B cell (primary cell): ENCODE measurements around the gene AUTS2. TPM values are rescaled to one million over a fixed set of nuclear protein-coding genes. Genes with fewer than 3 reads are reported as not detected.

Source experiments
- ATAC-seq: fragments of 200-7000 bp; cut with Tn5 transposase; one replicate; pipeline ENCODE4 v1.10.0; 2021; ENCODE audit warnings: low read depth, mild to moderate bottlenecking, moderate number of reproducible peaks, moderate library complexity
- CTCF ChIA-PET: fragments of 350-600 bp; sonication (Branson Sonifier 250); formaldehyde crosslinking; loops from one replicate; lab custom pipeline; 2021; ENCODE audit warnings: antibody characterized with exemption, inconsistent platforms; lab: Charles Lee
- POLR2A ChIA-PET: fragments of 350-600 bp; sonication (Branson Sonifier 250); formaldehyde crosslinking; loops from one replicate; lab custom pipeline; 2021; ENCODE audit warnings: antibody characterized with exemption; lab: Charles Lee
- DNase-seq: peaks from one replicate; pipeline ENCODE4 v3.0.0; 2013
- H2AFZ ChIP-seq: 2 replicates; pipeline ENCODE4 v1.6.1; 2012; ENCODE audit warnings: mild to moderate bottlenecking, low read depth, low read length; ENCODE audit not compliant: insufficient read depth, poor library complexity, severe bottlenecking
- H3K27ac ChIP-seq, 2 donors: 1 replicate in 1 of 2; 2 replicates in 1 of 2; pipeline ENCODE4 v1.5.1; 2012 to 2013; ENCODE audit warnings: low read length in 2 of 2, mild to moderate bottlenecking in 2 of 2, moderate library complexity in 1 of 2
- H3K27me3 ChIP-seq, 4 experiments: fragments of 200-600 bp in 1 of 4; sonication (generic) in 1 of 4; replicated peaks in 1 of 4; 1 replicate in 2 of 4; 2 replicates in 2 of 4; pipeline versions ENCODE4 v1.6.1 to v1.7.0; 2013 to 2016; ENCODE audit warnings: low read length in 3 of 4, mild to moderate bottlenecking in 2 of 4, mixed read lengths in 1 of 4, moderate library complexity in 1 of 4; ENCODE audit not compliant: insufficient read depth in 4 of 4, control insufficient read depth in 3 of 4; ENCODE audit errors: control extremely low read depth in 1 of 4
- H3K36me3 ChIP-seq, 2 experiments: replicated peaks in 1 of 2; 1 replicate in 1 of 2; 2 replicates in 1 of 2; pipeline versions ENCODE4 v1.6.1 to v1.7.1; 2013; ENCODE audit warnings: low read length in 1 of 2; ENCODE audit not compliant: insufficient read depth in 2 of 2, control insufficient read depth in 1 of 2; ENCODE audit errors: control extremely low read depth in 1 of 2, extremely low read depth in 1 of 2
- H3K4me1 ChIP-seq, 2 donors: fragments of 200-600 bp in 1 of 2; sonication (generic) in 1 of 2; 1 replicate in 1 of 2; 2 replicates in 1 of 2; pipeline versions ENCODE4 v1.5.1 to v1.6.1; 2013 to 2017; ENCODE audit warnings: low read length in 2 of 2; ENCODE audit not compliant: control insufficient read depth in 2 of 2, insufficient read depth in 2 of 2
- H3K4me2 ChIP-seq: replicated peaks from 2 replicates; pipeline ENCODE3; 2012; ENCODE audit warnings: mild to moderate bottlenecking, low read depth, low read length; ENCODE audit not compliant: poor library complexity, severe bottlenecking
- H3K4me3 ChIP-seq, 5 experiments: fragments of 200-600 bp in 1 of 5; sonication (generic) in 1 of 5; 1 replicate in 3 of 5; 2 replicates in 2 of 5; pipeline versions ENCODE4 v1.5.1 to v1.7.0; 2011 to 2016; ENCODE audit warnings: low read length in 4 of 5, mild to moderate bottlenecking in 4 of 5, low read depth in 2 of 5, control low read depth in 1 of 5, moderate library complexity in 1 of 5; ENCODE audit not compliant: insufficient read depth in 1 of 5; ENCODE audit errors: control extremely low read depth in 1 of 5, extremely low read depth in 1 of 5
- H3K79me2 ChIP-seq: fragments of 200-600 bp; sonication (generic); one replicate; pipeline ENCODE4 v1.6.0; 2016; ENCODE audit warnings: low read length; ENCODE audit not compliant: control insufficient read depth, insufficient read depth
- H3K9ac ChIP-seq: fragments of 200-600 bp; sonication (generic); 2 replicates; pipeline ENCODE4 v1.6.1; 2017; ENCODE audit warnings: mild to moderate bottlenecking, low read length, moderate library complexity
- H3K9me3 ChIP-seq, 3 donors: one replicate each; pipeline versions ENCODE4 v1.6.1 to v1.7.1; 2013; ENCODE audit warnings: low read length in 2 of 3; ENCODE audit not compliant: control insufficient read depth in 2 of 3, insufficient read depth in 1 of 3; ENCODE audit errors: control extremely low read depth in 1 of 3
- H4K20me1 ChIP-seq: 2 replicates; pipeline ENCODE4 v1.6.0; 2012; ENCODE audit warnings: mild to moderate bottlenecking, low read length; ENCODE audit not compliant: insufficient read depth, control insufficient read depth, poor library complexity, severe bottlenecking
- H3K27ac Mint-ChIP-seq: one replicate; pipeline ENCODE4 v1.8.0; 2021; ENCODE audit warnings: mixed read lengths
- H3K27me3 Mint-ChIP-seq: one replicate; pipeline ENCODE4 v1.8.0; 2021; ENCODE audit warnings: mixed read lengths
- H3K4me1 Mint-ChIP-seq: one replicate; pipeline ENCODE4 v1.8.0; 2021; ENCODE audit warnings: mixed read lengths
- H3K4me3 Mint-ChIP-seq: one replicate; pipeline ENCODE4 v1.8.0; 2021; ENCODE audit warnings: mixed read lengths
- H3K9me3 Mint-ChIP-seq: one replicate; pipeline ENCODE4 v1.8.0; 2022; ENCODE audit warnings: mixed read lengths; ENCODE audit not compliant: insufficient read depth
- EZH2 ChIP-seq: IDR thresholded peaks from 2 replicates; pipeline ENCODE4 v1.6.1; 2012; ENCODE audit warnings: borderline replicate concordance, low read depth, mild to moderate bottlenecking, moderate library complexity, low read length; ENCODE audit not compliant: insufficient read depth, poor library complexity, severe bottlenecking
- WGBS: methylation state at CpG from one replicate; pipeline ENCODE4 v1.1.5; 2013; ENCODE audit warnings: missing lambda C conversion rate; ENCODE audit not compliant: insufficient coverage; 5-methylcytosine and 5-hydroxymethylcytosine counted together
- intact Hi-C: fragments of 100-400 bp; cut with micrococcal nuclease; formaldehyde crosslinking; loops from one replicate; pipeline ENCODE4 v1.10.0; 2022
- polyA plus RNA-seq: library from polyadenylated mRNA; depleted of rRNA; stranded (reverse); fragments of >200 nt; gene quantifications from 2 replicates; pipeline ENCODE4 v1.2.3, GENCODE V29; 2012
- total RNA-seq, 2 donors: library from RNA; stranded (reverse); fragments of 120-200 nt in 1 of 2; gene quantifications; 1 replicate in 1 of 2; 2 replicates in 1 of 2; pipeline versions ENCODE4 v1.2.3 to v1.2.4, GENCODE V29; 2013 to 2022
- TF ChIP-seq, protein P1 (sequence below): fragments of 200-600 bp; IDR thresholded peaks from one replicate; pipeline ENCODE4 v1.8.0; 2022; ENCODE audit warnings: antibody characterized with exemption, mild to moderate bottlenecking

AUTS2 gene
- total and polyA plus RNA-seq, 2 donors (not counting 1 experiment from before 2014, with no cell fraction given): 22.3 to 35.0 TPM

DNA sequence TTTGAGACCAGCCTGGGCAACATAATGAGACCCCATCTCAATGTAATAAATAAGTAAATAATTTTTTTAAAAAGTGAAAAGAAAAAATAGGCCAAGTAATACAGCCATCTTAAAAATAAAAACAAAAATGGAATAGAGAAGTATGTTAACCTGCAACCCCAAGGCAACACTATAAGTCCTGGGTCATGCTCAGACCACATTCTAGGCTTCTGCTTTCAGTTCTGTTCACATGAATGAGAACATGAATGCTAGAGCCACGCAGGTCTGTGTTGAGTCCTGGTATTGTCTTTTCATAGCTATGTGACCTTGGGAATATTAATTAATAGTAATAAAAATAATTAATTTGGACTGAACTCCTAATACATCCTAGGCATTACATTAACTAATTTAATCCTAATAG, 284.0 kb downstream of the AUTS2 start:
- H3K36me3 ChIP-seq: no peaks in the 10 kb centered on the region
- H3K4me3 Mint-ChIP-seq: no peak overlapping the region
- ATAC-seq: no peak
- H3K27me3 Mint-ChIP-seq: no peaks in the 10 kb centered on the region
- WGBS: no CpG with 5 or more reads among the region's 1 CpG
- peaks cover 25 to 31% of the 10 kb centered on the region in 2 donors for H3K4me1 ChIP-seq
- intact Hi-C loops: no loop called here
- ChIA-PET POLR2A (interaction anchor here (1.2 kb wide), 1 partner anchor 58 kb away, joined by 3 read pairs; no protein-coding TSS in a partner anchor), CTCF (no interaction called here)
- H3K9me3 Mint-ChIP-seq: no peaks in the 10 kb centered on the region
- no peaks in the 10 kb centered on the region for H3K27me3 ChIP-seq
- TF ChIP-seq EZH2: no peak
- TF ChIP-seq, protein P1, sequence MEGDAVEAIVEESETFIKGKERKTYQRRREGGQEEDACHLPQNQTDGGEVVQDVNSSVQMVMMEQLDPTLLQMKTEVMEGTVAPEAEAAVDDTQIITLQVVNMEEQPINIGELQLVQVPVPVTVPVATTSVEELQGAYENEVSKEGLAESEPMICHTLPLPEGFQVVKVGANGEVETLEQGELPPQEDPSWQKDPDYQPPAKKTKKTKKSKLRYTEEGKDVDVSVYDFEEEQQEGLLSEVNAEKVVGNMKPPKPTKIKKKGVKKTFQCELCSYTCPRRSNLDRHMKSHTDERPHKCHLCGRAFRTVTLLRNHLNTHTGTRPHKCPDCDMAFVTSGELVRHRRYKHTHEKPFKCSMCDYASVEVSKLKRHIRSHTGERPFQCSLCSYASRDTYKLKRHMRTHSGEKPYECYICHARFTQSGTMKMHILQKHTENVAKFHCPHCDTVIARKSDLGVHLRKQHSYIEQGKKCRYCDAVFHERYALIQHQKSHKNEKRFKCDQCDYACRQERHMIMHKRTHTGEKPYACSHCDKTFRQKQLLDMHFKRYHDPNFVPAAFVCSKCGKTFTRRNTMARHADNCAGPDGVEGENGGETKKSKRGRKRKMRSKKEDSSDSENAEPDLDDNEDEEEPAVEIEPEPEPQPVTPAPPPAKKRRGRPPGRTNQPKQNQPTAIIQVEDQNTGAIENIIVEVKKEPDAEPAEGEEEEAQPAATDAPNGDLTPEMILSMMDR: no peak
- DNase-seq: no peak
- H3K27ac ChIP-seq: no peak overlapping the region
- H3K79me2 ChIP-seq: peaks cover 22% of the 10 kb centered on the region
- no peak overlapping the region for H3K9ac ChIP-seq
- H3K4me2 ChIP-seq: no peak overlapping the region
- no peaks in the 10 kb centered on the region for H3K9me3 ChIP-seq
- H3K4me1 Mint-ChIP-seq: peaks cover 37% of the 10 kb centered on the region
- no peaks in the 10 kb centered on the region for H4K20me1 ChIP-seq
- H3K27ac Mint-ChIP-seq: no peak overlapping the region
- H3K4me3 ChIP-seq: no peak overlapping the region
- H2AFZ ChIP-seq: no peak overlapping the region

DNA sequence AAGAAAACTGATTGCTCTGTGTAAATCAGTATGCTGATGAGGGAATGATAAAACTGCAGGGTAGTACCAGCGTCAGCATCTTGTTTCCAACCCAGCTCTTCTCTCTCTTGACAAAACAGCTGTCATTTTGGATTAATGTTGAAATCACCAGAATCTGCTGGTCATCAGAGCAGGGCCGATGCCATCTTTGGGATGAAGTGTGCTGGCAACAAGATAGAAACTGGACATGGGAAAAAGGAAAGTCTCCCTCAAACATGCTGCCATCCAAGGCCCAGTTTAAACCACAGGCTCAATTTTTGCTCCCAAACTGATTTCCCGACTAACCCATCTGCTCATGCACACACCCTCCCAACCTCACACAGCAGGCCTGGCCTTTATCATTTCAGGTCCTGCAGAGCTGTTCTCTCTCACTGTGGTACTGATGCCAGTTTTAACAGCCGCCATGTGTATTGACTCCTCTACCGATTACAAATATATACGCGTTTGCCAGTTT, 285.2 kb downstream of the AUTS2 start:
- ChIA-PET CTCF (no interaction called here), POLR2A (interaction anchor here (1.2 kb wide), 1 partner anchor 59 kb away, joined by 3 read pairs; no protein-coding TSS in a partner anchor)
- peaks cover 17% of the 10 kb centered on the region for H3K79me2 ChIP-seq
- ATAC-seq (no peak), DNase-seq (no peak)
- no peak overlapping the region for H3K27ac ChIP-seq
- peaks cover 25 to 26% of the 10 kb centered on the region in 2 donors for H3K4me1 ChIP-seq
- H3K9me3 ChIP-seq: no peaks in the 10 kb centered on the region
- H3K9me3 Mint-ChIP-seq: no peaks in the 10 kb centered on the region
- WGBS: 100% methylated on average over 3 of the region's 7 CpGs
- H3K27me3 ChIP-seq: no peaks in the 10 kb centered on the region
- no peaks in the 10 kb centered on the region for H3K27me3 Mint-ChIP-seq
- H3K27ac Mint-ChIP-seq: no peak overlapping the region
- H2AFZ ChIP-seq: no peak overlapping the region
- TF ChIP-seq, protein P1: no peak
- no peak for TF ChIP-seq EZH2
- no peak overlapping the region for H3K4me3 ChIP-seq
- H3K4me2 ChIP-seq: no peak overlapping the region
- H3K4me3 Mint-ChIP-seq: no peak overlapping the region
- H4K20me1 ChIP-seq: no peaks in the 10 kb centered on the region
- H3K9ac ChIP-seq: no peak overlapping the region
- no peaks in the 10 kb centered on the region for H3K36me3 ChIP-seq
- peaks cover 30% of the 10 kb centered on the region for H3K4me1 Mint-ChIP-seq
- intact Hi-C loops: no loop called here
